ENCODE measurements around the gene ESR1.
"Not testable (repeated sequence)": the region's sequence is repeated elsewhere in the genome, so short reads cannot be mapped to it uniquely, and the experiment has no call there.

The ESR1 gene

GRCh38 chr6:152062476-152062875 is 255.0 kb downstream of the ESR1 start:
- DNase-seq: no peak

DNA sequence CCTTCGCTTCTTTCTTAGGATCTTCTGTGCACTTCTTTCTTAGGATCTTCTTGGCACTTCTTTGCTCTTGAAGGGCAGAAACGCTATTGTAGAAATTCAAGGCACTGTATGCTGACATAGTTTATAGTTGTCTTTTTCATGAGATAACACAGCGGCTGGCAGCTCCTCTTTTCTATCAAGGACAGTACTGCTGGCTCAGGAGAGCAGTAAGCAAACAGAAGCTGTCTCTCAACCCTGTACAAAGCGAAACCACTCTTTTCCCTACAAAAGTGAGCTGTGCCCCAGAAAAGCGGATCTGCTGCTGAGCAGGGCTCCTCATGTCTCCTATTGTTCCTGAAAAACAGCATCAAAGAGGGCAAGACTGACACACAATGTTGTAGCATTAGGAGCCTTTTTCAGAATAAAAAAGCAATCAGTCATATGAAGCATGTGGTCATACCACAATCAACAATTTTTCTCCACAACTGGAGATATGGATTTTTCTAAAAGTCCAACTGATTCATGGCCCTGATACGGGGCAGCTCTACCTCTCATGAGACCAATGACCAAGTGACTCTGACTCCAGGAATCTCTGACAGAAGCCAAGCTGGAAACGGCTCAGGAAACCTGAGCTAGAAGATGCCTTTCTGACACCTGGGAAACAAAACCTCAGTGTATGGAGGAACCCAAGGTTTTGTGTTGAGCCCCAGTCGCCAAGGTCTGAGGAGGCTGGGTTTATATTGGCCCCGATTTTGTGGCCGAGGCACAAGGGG is 255.9 kb downstream of the ESR1 start:
- DNase-seq: no peak

- DNase-seq: no peak
Observed at GRCh38 chr6:152068622-152069261, 261.3 kb downstream of the ESR1 start.

DNA sequence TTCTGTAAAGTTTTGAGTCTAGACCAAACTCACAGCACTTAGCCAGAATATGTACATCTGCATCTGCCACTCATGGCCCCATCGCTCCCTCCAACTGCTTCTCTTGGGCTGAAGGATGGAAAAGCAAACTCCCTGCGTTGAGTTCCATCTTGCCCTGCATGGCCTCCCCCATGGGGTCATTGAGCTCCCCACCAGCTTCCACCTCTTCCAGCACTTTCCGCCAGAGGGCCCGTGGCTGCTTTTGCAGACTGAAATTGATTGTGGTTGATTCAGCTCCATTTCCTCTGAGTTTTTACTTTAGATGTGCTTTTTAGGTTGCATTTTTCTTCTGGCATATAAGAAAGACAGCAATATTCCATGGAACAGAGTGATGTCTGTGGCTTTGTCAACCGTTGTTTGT is 263.1 kb downstream of the ESR1 start:
- DNase-seq: no peak

DNA sequence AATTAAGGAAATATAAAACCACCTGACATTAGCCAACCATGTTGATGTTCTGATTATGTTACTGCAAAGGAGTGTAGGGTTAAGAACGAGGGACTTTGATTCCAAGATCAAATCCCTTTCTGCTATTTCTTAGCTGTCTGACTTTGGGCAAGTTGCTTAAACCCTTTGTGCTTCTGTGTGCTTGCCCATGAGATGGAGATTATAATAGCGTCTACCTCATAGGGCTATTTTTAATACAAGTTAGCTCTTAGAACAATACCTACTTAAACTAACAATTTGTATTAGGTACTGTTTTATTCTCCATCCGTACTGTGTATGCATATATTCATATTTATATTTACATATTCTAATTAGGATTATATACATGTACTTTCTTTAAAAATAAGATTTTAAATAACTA is 263.8 kb downstream of the ESR1 start:
- DNase-seq: no peak

GRCh38 chr6:152071843-152072242 is 264.4 kb downstream of the ESR1 start:
- no peak for DNase-seq

DNA sequence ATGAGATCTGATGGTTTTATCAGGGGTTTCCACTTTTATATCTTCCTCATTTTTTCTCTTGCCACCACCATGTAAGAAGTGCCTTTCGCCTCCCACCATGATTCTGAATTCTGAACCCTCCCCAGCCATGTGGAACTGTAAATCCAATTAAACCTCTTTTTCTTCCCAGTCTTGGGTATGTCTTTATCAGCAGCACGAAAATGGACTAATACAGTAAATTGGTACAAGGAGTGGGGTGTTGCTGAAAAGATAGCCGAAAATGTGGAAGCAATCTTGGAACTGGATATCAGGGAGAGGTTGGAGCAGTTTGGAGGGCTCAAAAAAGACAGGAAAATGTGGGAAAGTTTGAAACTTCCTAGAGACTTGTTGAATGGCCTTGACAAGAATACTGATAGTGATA is 268.8 kb downstream of the ESR1 start:
- DNase-seq: not testable (repeated sequence)

DNA sequence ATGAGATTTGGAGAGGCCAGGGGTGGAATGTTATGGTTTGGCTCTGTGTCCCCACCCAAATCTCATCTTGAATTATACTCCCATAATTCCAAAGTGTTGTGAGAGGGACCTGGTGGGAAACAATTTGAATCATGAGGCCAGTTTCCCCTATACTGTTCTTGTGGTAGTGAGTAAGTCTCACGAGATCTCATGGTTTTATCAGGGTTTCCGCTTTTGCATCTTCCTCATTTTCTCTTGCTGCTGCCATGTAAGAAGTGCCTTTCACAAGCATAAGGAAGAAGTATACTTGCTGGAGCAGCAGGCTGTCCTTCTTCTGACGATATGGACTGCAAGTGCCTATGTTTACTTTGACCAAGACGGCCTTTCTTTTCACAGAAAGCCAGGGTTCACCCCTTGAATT is 270.5 kb downstream of the ESR1 start:
- DNase-seq: no peak

- no peak for DNase-seq
Observed at GRCh38 chr6:152078804-152079203, 271.3 kb downstream of the ESR1 start.

DNA sequence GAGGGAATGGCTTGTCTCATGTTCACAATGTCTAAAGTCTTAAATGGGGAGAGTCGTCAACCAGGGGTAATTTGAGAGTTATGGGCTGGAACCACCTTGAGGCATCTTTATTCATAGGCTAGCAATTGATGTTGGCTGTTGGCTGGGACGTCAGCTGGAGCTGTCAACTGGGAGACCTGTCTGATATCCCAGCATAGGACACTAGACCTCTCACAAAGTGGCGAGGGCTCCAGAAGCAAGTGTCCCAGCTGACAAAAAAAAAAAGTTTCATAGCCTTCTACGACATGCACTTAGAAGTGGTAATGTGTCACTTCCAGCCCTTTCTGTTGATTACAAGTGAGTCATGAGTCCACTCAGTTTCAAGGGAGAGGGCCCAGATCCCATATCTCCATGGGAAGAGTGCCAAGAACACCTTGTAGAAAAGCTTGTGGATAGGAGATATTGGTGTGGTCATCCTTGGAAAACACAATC is 278.0 kb downstream of the ESR1 start:
- DNase-seq: peak; percentile 22

- no peak for DNase-seq
Observed at GRCh38 chr6:152086223-152086873, 278.9 kb downstream of the ESR1 start.

GRCh38 chr6:152087096-152087495 is 279.6 kb downstream of the ESR1 start:
- peak; percentile 68 for DNase-seq

GRCh38 chr6:152087701-152088100 is 280.2 kb downstream of the ESR1 start:
- DNase-seq: peak; percentile 57

DNA sequence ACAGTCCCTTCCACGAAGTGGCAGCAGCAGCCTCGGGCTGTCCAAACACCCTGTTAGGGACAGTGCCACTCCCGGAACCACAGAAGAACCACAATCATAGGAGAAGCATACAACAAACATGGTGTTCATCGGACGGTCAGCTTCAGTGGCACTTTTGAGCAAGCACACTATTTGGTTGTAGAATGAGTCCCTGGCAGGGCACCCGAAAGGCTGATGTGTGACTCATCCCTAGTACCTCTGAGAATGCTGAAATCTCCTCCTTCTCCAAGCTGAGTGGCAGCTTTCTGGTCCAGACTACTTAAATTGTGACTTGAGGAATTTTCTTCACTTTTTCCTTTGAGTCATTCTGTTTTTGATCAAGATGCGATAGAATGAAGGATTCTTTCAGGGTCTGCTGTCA is 282.5 kb downstream of the ESR1 start:
- peak; percentile 64 for DNase-seq

DNA sequence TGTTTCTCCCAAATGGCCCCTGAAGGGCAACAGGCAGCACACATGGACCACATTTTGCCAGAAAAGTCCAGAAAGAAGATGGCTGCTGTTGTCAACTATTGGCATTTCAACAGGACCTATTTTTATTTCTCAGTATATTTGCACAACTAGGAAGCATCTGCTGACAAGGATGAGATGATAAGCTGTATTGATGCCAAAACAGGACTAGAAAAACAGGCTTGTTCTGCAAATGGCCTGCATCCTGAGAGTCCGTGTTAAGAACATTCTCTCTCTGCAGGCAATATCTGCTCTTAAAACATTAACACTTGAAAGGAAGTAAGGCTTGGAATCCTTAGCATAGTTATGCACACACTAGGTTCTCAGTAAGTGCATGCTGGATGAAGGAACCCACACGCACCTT is 283.7 kb downstream of the ESR1 start:
- DNase-seq: no peak

DNA sequence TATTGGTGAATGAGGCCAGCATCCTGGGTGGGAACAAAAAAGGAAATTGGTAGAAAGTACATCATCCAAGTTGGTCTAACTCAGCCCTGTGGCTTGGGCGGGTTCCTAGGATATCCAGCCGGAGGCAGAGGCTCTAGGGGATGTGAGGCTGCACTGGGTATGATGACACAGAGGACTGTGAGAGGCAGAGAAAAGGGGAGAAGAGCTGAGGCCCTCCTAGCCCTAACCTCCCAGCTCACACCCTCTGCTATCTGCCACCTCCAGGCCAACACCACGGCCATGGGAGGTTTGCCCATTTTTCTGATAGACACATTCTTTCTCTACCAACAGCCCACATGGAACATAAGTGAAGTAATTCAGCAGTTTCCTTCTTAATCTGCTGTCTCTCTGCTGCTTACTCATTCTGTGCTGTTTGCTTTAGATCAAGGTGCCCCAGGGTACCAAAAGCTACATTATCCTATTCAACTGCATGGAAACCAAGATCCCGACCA is 284.4 kb downstream of the ESR1 start:
- peak; percentile 76 for DNase-seq

GRCh38 chr6:152093711-152094110 is 286.2 kb downstream of the ESR1 start:
- DNase-seq: peak; percentile 28

GRCh38 chr6:152094276-152094675 is 286.8 kb downstream of the ESR1 start:
- no peak for DNase-seq

GRCh38 chr6:152094992-152095592 is 287.6 kb downstream of the ESR1 start:
- peak; percentile 99 for DNase-seq

GRCh38 chr6:152096863-152097496 is 289.5 kb downstream of the ESR1 start:
- DNase-seq: peak; percentile 90

- DNase-seq: no peak
Observed at GRCh38 chr6:152098683-152099082, 291.2 kb downstream of the ESR1 start.

DNA sequence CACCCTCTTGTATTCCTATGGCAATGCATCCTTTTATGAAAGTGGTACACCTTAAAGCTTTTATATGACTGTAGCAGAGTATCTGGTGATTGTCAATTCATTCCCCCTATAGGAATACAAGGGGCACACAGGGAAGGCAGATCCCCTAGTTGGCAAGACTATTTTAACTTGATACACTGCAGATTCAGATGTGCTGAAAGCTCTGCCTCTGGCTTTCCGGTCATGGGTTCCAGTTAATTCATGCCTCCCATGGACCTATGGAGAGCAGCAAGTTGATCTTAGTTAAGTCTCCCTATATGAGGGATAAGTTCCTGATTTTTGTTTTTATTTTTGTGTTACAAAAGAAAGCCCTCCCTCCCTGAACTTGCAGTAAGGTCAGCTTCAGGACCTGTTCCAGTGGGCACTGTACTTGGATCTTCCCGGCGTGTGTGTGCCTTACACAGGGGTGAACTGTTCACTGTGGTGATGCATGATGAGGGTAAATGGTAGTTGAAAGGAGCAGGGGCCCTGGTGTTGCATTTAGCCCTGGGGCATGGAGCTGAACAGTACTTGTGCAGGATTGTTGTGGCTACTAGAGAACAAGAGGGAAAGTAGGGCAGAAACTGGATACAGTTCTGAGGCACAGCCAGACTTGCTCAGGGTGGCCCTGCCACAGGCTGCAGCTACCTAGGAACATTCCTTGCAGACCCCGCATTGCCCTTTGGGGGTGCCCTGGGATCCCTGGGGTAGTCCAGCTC is 292.1 kb downstream of the ESR1 start:
- no peak for DNase-seq

All from fibroblast of upper back skin (primary cell).